Gastroesophageal sphincter (tissue), 3 donors: ENCODE results near the gene SECTM1.

Source experiments
- EP300 ChIP-seq: sonication (generic); formaldehyde crosslinking; IDR thresholded peaks from one replicate; pipeline ENCODE4 v1.6.1; 2017; ENCODE audit warnings: antibody characterized with exemption, mild to moderate bottlenecking
- POLR2A ChIP-seq, 2 donors: fragments of 450-650 bp; IDR thresholded peaks; one replicate each; pipeline ENCODE4 v1.6.1; 2017; ENCODE audit warnings: antibody characterized with exemption in 2 of 2, mild to moderate bottlenecking in 2 of 2, moderate library complexity in 1 of 2
- POLR2AphosphoS5 ChIP-seq: sonication (generic); formaldehyde crosslinking; IDR thresholded peaks from one replicate; pipeline ENCODE4 v1.6.1; 2017; ENCODE audit warnings: antibody characterized with exemption
- TF ChIP-seq, protein P1 (sequence below), 4 experiments: fragments of 200-600 bp in 2 of 4; fragments of 450-650 bp in 2 of 4; sonication (generic) in 1 of 4; IDR thresholded peaks; one replicate each; pipeline ENCODE4 v1.5.1; 2017 to 2019; ENCODE audit warnings: antibody characterized with exemption in 4 of 4, mild to moderate bottlenecking in 2 of 4, moderate library complexity in 2 of 4

DNA sequence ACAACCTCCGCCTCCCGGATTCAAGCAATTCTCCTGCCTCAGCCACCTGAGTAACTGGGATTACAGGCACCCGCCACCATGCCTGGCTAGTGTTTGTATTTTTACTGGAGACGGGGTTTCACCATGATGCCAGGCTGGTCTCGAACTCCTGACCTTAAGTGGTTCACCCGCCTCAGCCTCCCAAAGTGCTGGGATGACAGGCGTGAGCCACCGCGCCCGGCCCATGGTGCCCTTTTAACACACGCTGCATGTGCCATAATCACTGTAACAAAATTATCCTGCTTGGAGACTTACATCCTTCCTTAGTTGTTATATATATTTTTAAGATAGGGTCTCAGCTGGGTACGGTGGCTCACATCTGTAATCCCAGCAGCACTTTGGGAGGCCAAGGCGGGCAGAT lies 21.6 kb downstream of the SECTM1 start:
- no peak for TF ChIP-seq POLR2A (IDR thresholded peaks at IDR 0.05)
- TF ChIP-seq, protein P1, sequence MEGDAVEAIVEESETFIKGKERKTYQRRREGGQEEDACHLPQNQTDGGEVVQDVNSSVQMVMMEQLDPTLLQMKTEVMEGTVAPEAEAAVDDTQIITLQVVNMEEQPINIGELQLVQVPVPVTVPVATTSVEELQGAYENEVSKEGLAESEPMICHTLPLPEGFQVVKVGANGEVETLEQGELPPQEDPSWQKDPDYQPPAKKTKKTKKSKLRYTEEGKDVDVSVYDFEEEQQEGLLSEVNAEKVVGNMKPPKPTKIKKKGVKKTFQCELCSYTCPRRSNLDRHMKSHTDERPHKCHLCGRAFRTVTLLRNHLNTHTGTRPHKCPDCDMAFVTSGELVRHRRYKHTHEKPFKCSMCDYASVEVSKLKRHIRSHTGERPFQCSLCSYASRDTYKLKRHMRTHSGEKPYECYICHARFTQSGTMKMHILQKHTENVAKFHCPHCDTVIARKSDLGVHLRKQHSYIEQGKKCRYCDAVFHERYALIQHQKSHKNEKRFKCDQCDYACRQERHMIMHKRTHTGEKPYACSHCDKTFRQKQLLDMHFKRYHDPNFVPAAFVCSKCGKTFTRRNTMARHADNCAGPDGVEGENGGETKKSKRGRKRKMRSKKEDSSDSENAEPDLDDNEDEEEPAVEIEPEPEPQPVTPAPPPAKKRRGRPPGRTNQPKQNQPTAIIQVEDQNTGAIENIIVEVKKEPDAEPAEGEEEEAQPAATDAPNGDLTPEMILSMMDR (IDR thresholded peaks at IDR 0.05) = no peak
- no peak for TF ChIP-seq EP300
- no peak for TF ChIP-seq POLR2AphosphoS5
